HFFc6 (cell line): Measurements from ENCODE around the gene MMP11. TPM values are rescaled to one million over a fixed set of nuclear protein-coding genes. Genes with fewer than 3 reads are reported as not detected.

Source experiments
- DNase-seq: peaks from one replicate; pipeline ENCODE4 v3.0.0-alpha.2; 2018
- H3K27ac Mint-ChIP-seq: 2 replicates; pipeline ENCODE4 v1.8.0; 2020; ENCODE audit warnings: mild to moderate bottlenecking, mixed read lengths
- H3K27me3 Mint-ChIP-seq: 2 replicates; pipeline ENCODE4 v1.8.0; 2021; ENCODE audit warnings: mild to moderate bottlenecking, moderate library complexity, mixed read lengths; ENCODE audit not compliant: insufficient read depth
- H3K36me3 Mint-ChIP-seq: 2 replicates; pipeline ENCODE4 v1.8.0; 2021; ENCODE audit warnings: low read depth, mixed read lengths
- H3K4me1 Mint-ChIP-seq: 2 replicates; pipeline ENCODE4 v1.8.0; 2020; ENCODE audit warnings: low read depth, mixed read lengths
- H3K4me3 Mint-ChIP-seq: 2 replicates; pipeline ENCODE4 v1.8.0; 2020; ENCODE audit warnings: mild to moderate bottlenecking, moderate library complexity, mixed read lengths
- H3K9me3 Mint-ChIP-seq: 2 replicates; pipeline ENCODE4 v1.8.0; 2020; ENCODE audit warnings: mild to moderate bottlenecking, mixed read lengths
- total RNA-seq, 6 experiments: library from RNA; stranded (reverse); fragmentation: NEBNext Ultra II Directional; extraction: Animal tissue kit (Norgen Biotek cat#: 25700); gene quantifications; 2 replicates in 1 of 6; 3 replicates in 5 of 6; pipeline ENCODE4 v1.2.3, GENCODE V29; 2021
- TF ChIP-seq, protein P1 (sequence below): fragments of 200-600 bp; sonication (generic); IDR thresholded peaks from 2 replicates; pipeline ENCODE4 v1.5.0; 2021; ENCODE audit warnings: antibody characterized with exemption, mild to moderate bottlenecking

MMP11 gene
- total RNA-seq, 6 experiments from 2014 or later = 1.7 to 3.6 (median 2.7) TPM

DNA sequence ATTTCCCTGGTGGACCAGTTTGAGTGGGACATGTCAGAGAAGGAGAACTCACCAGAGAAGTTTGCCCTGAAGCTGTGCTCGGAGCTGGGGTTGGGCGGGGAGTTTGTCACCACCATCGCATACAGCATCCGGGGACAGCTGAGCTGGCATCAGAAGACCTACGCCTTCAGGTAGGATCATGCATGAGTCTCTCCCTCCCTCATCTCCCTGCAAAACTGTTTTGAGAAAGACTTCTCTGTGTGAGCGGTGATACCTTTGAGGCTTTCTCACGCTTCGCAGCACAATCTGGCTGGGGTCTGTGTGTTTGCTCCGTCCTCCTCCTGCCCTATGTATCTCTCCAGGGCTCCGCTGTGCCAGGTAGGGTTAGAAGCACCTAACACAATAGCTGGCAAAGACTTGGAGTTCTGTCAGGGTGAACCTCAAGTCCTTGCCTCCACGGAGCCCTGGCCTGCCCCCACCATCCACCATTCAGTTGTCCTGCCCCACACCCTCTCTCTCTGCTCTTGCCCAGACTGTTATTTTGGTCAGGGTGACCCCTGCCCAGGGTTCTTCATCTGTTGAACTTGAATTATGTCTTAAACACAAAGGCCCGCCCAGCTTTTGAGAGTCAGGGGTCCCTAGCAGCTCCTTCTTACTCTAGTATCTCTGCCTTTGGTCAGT is 52.7 kb downstream of the MMP11 start:
- no peaks in the 10 kb centered on the region; the same call in 1 of the 2 replicates for H3K27me3 Mint-ChIP-seq
- no peaks in the 10 kb centered on the region for H3K9me3 Mint-ChIP-seq
- H3K36me3 Mint-ChIP-seq = peaks cover 32% of the 10 kb centered on the region
- peak overlapping the region; percentile 86 for H3K27ac Mint-ChIP-seq
- H3K4me1 Mint-ChIP-seq = peaks cover 58% of the 10 kb centered on the region
- TF ChIP-seq, protein P1, sequence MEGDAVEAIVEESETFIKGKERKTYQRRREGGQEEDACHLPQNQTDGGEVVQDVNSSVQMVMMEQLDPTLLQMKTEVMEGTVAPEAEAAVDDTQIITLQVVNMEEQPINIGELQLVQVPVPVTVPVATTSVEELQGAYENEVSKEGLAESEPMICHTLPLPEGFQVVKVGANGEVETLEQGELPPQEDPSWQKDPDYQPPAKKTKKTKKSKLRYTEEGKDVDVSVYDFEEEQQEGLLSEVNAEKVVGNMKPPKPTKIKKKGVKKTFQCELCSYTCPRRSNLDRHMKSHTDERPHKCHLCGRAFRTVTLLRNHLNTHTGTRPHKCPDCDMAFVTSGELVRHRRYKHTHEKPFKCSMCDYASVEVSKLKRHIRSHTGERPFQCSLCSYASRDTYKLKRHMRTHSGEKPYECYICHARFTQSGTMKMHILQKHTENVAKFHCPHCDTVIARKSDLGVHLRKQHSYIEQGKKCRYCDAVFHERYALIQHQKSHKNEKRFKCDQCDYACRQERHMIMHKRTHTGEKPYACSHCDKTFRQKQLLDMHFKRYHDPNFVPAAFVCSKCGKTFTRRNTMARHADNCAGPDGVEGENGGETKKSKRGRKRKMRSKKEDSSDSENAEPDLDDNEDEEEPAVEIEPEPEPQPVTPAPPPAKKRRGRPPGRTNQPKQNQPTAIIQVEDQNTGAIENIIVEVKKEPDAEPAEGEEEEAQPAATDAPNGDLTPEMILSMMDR = no peak
- no peak overlapping the region for H3K4me3 Mint-ChIP-seq
- no peak for DNase-seq

GRCh38 chr22:23826510-23827350 is 54.1 kb downstream of the MMP11 start:
- peaks cover 66% of the 10 kb centered on the region for H3K4me1 Mint-ChIP-seq
- DNase-seq = peak; percentile 47
- no peaks in the 10 kb centered on the region for H3K9me3 Mint-ChIP-seq
- H3K27me3 Mint-ChIP-seq = no peaks in the 10 kb centered on the region; the same call in 1 of the 2 replicates
- peaks cover 32% of the 10 kb centered on the region for H3K36me3 Mint-ChIP-seq
- no peak overlapping the region for H3K4me3 Mint-ChIP-seq
- TF ChIP-seq, protein P1 = no peak
- peak overlapping the region; percentile 86 for H3K27ac Mint-ChIP-seq

DNA sequence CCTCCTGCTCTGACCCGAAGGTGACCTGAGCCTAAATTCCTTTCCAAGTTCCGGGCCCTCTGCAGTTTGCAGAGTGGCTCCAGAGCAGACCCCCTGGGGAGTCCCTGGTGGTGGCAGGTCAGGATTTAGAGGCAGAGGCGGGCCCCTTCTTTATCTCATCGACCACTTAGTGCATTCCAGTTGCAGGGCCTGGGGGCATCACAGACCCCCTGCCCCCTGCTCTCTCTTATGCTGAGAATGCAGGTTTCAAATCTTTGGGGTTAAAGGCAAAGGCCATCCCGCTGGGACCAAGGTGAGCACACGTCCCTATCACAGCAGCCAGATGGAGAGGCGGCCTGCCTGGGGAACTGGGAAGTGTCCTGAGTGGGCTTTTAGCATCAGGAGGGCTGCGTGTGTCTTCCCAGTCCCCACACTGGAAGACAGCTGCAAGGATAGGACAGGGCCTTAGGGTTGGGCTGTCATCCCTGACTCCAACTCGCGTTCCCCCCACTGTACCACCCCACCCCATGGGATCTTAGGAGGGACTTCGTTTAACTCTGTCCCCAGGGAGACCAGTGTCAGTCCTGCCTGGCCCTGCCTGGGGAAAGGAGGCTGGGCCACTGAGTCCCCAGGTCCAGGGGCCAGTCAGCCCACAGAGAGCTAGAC is 54.8 kb downstream of the MMP11 start:
- Mint-ChIP-seq H3K9me3 (no peaks in the 10 kb centered on the region), H3K4me3 (no peak overlapping the region), H3K36me3 (peaks cover 32% of the 10 kb centered on the region), H3K4me1 (peaks cover 62% of the 10 kb centered on the region), H3K27ac (no peak overlapping the region), H3K27me3 (no peaks in the 10 kb centered on the region; the same call in 1 of the 2 replicates)
- no peak for DNase-seq
- TF ChIP-seq, protein P1 = no peak

- DNase-seq = no peak
- Mint-ChIP-seq H3K27me3 (peaks cover 2% of the 10 kb centered on the region; the same call in 1 of the 2 replicates), H3K36me3 (peaks cover 27% of the 10 kb centered on the region), H3K4me3 (no peak overlapping the region), H3K27ac (peak overlapping the region; percentile 50), H3K4me1 (peaks cover 47% of the 10 kb centered on the region), H3K9me3 (no peaks in the 10 kb centered on the region)
- TF ChIP-seq, protein P1 = no peak
Measured at GRCh38 chr22:23828800-23829680, 56.4 kb downstream of the MMP11 start.
